SK-N-SH (cell line): ENCODE results near the gene GHR.

Experiments
- EP300 ChIP-seq, 2 experiments: IDR thresholded peaks; 2 replicates each; pipeline versions ENCODE4 v1.4.0 to v1.6.1; 2012; ENCODE audit warnings: borderline replicate concordance in 1 of 2, low read depth in 1 of 2, low read length in 1 of 2
- EZH2phosphoT487 ChIP-seq: fragments of 200-600 bp; sonication (generic); IDR thresholded peaks from 2 replicates; pipeline ENCODE4 v1.6.1; 2017; ENCODE audit warnings: low read depth, mixed run types, mild to moderate bottlenecking, antibody characterized with exemption, moderate library complexity, borderline replicate concordance
- FOXJ3 ChIP-seq: sonication (generic); formaldehyde crosslinking; IDR thresholded peaks from 2 replicates; pipeline ENCODE4 v1.5.1; 2020; ENCODE audit warnings: mild to moderate bottlenecking, missing genetic modification reagents
- GABPA ChIP-seq: IDR thresholded peaks from 2 replicates; pipeline ENCODE4 v1.4.0; 2012; ENCODE audit warnings: low read depth, mild to moderate bottlenecking
- MXI1 ChIP-seq: IDR thresholded peaks from 2 replicates; pipeline ENCODE4 v1.6.1; 2012; ENCODE audit warnings: mild to moderate bottlenecking, low read depth, low read length, improper control_type of control experiment
- POLR2AphosphoS5 ChIP-seq: IDR thresholded peaks from 2 replicates; pipeline ENCODE4 v1.6.1; 2012; ENCODE audit warnings: low read depth, low read length
- RFX5 ChIP-seq: IDR thresholded peaks from 2 replicates; pipeline ENCODE4 v1.6.1; 2012; ENCODE audit warnings: mild to moderate bottlenecking, improper control_type of control experiment, low read length
- TAF1 ChIP-seq: IDR thresholded peaks from 2 replicates; pipeline ENCODE4 v1.6.1; 2012; ENCODE audit warnings: low read depth, mild to moderate bottlenecking, low read length, moderate library complexity, borderline replicate concordance
- TEAD4 ChIP-seq: IDR thresholded peaks from 2 replicates; pipeline ENCODE4 v1.4.0; 2012; ENCODE audit warnings: mild to moderate bottlenecking, borderline replicate concordance; ENCODE audit not compliant: insufficient read depth
- TF ChIP-seq, protein P1 (sequence below): fragments of 200-600 bp; sonication (generic); IDR thresholded peaks from 2 replicates; pipeline ENCODE4 v1.6.1; 2017; ENCODE audit warnings: antibody characterized with exemption, mild to moderate bottlenecking, moderate library complexity
- TF ChIP-seq, protein P2 (sequence below): IDR thresholded peaks from 2 replicates; pipeline ENCODE4 v1.4.0; 2012; ENCODE audit warnings: low read depth, borderline replicate concordance

DNA sequence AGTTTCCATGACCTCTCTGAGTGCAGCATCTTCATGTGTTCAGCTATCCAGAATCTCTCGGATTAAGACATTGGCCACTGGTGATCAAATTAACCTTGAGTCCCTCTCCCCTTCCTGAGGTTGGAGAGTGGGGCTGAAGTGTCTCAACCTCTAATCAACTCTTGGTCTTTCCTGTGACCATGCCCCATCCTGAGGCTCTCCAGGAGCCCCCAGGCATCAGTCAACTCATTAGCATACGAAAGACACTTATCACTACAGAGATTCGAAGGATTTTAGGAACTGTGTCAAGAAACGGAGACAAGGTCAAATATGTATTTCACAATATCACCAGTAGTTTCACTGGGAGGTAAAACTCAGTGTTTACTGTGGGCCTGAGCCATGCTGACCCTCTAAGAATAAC lies 203.2 kb downstream of the GHR start:
- no peak for TF ChIP-seq POLR2AphosphoS5
- TF ChIP-seq TEAD4: no peak
- TF ChIP-seq, protein P1, sequence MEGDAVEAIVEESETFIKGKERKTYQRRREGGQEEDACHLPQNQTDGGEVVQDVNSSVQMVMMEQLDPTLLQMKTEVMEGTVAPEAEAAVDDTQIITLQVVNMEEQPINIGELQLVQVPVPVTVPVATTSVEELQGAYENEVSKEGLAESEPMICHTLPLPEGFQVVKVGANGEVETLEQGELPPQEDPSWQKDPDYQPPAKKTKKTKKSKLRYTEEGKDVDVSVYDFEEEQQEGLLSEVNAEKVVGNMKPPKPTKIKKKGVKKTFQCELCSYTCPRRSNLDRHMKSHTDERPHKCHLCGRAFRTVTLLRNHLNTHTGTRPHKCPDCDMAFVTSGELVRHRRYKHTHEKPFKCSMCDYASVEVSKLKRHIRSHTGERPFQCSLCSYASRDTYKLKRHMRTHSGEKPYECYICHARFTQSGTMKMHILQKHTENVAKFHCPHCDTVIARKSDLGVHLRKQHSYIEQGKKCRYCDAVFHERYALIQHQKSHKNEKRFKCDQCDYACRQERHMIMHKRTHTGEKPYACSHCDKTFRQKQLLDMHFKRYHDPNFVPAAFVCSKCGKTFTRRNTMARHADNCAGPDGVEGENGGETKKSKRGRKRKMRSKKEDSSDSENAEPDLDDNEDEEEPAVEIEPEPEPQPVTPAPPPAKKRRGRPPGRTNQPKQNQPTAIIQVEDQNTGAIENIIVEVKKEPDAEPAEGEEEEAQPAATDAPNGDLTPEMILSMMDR: no peak
- no peak for TF ChIP-seq EP300 (IDR thresholded peaks at IDR 0.05; ENCODE audit: borderline replicate concordance in 1 of 2, low read depth in 1 of 2, low read length in 1 of 2)
- no peak for TF ChIP-seq TAF1
- no peak for TF ChIP-seq RFX5
- TF ChIP-seq, protein P2, sequence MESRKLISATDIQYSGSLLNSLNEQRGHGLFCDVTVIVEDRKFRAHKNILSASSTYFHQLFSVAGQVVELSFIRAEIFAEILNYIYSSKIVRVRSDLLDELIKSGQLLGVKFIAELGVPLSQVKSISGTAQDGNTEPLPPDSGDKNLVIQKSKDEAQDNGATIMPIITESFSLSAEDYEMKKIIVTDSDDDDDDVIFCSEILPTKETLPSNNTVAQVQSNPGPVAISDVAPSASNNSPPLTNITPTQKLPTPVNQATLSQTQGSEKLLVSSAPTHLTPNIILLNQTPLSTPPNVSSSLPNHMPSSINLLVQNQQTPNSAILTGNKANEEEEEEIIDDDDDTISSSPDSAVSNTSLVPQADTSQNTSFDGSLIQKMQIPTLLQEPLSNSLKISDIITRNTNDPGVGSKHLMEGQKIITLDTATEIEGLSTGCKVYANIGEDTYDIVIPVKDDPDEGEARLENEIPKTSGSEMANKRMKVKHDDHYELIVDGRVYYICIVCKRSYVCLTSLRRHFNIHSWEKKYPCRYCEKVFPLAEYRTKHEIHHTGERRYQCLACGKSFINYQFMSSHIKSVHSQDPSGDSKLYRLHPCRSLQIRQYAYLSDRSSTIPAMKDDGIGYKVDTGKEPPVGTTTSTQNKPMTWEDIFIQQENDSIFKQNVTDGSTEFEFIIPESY: no peak
- TF ChIP-seq EZH2phosphoT487: no peak
- TF ChIP-seq GABPA: no peak
- TF ChIP-seq MXI1: no peak
- no peak for TF ChIP-seq FOXJ3 (CRISPR knock-in tag)
